ENCODE results near the gene GLYAT.
A peak's percentile ranks its signal among the peaks of the same experiment; 100 is the strongest.

GLYAT gene

DNA sequence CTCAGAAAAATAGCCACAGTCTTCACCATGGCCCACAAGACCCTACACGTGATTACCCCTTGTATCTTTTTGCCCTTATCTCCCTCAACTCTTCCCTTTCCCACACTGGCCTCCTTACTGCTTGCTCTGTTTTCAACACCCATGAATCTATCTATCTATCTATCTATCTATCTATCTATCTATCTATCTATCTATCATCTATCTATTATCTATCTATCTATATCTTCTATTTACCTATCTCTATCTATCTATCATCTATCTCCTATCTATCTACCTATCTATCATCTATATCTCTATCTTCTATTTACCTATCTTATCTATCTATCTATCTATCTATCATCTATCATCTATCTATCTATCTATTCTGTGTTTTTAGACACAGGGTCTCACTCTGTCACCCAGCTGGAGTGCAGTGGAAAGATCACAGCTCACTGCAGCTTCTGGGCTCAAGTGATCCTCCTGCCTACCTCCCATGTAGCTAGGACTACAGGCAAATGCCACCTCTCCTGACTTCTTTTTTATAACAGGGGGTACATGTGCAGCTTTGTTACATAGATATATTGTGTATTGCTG, 55.1 kb downstream of the GLYAT start:
- no peak for TF ChIP-seq EZH2phosphoT487 (conservative IDR thresholded peaks at IDR 0.05; ENCODE audit: low read length)
- TF ChIP-seq, protein P1, sequence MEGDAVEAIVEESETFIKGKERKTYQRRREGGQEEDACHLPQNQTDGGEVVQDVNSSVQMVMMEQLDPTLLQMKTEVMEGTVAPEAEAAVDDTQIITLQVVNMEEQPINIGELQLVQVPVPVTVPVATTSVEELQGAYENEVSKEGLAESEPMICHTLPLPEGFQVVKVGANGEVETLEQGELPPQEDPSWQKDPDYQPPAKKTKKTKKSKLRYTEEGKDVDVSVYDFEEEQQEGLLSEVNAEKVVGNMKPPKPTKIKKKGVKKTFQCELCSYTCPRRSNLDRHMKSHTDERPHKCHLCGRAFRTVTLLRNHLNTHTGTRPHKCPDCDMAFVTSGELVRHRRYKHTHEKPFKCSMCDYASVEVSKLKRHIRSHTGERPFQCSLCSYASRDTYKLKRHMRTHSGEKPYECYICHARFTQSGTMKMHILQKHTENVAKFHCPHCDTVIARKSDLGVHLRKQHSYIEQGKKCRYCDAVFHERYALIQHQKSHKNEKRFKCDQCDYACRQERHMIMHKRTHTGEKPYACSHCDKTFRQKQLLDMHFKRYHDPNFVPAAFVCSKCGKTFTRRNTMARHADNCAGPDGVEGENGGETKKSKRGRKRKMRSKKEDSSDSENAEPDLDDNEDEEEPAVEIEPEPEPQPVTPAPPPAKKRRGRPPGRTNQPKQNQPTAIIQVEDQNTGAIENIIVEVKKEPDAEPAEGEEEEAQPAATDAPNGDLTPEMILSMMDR (IDR thresholded peaks at IDR 0.05; ENCODE audit: insufficient read depth, low read length, poor library complexity, severe bottlenecking): no peak
- Histone ChIP-seq H3K9ac (ENCODE audit: low read length) (no peak overlapping the region), H3K27ac (ENCODE audit: low read depth, low read length) (no peak overlapping the region), H2AFZ (ENCODE audit: low read depth, low read length, severe bottlenecking) (no peak overlapping the region), H3K4me2 (ENCODE audit: low read depth, low read length, poor library complexity, severe bottlenecking) (no peak overlapping the region), H3K36me3 (ENCODE audit: low read length) (no peaks in the 10 kb centered on the region), H3K4me3 (ENCODE audit: insufficient read depth, low read length, poor library complexity, severe bottlenecking) (no peak overlapping the region), H3K27me3 (ENCODE audit: low read length) (no peaks in the 10 kb centered on the region), H4K20me1 (ENCODE audit: low read depth, low read length) (no peaks in the 10 kb centered on the region), H3K9me2 (replicated peaks; ENCODE audit: insufficient read depth, low read length) (no peaks in the 10 kb centered on the region), H3F3A (ENCODE audit: insufficient read depth) (no peaks in the 10 kb centered on the region), H3K9me3 (ENCODE audit: insufficient read depth, low read length) (no peaks in the 10 kb centered on the region), H3K79me2 (ENCODE audit: insufficient read depth, low read length) (no peaks in the 10 kb centered on the region)

DNA sequence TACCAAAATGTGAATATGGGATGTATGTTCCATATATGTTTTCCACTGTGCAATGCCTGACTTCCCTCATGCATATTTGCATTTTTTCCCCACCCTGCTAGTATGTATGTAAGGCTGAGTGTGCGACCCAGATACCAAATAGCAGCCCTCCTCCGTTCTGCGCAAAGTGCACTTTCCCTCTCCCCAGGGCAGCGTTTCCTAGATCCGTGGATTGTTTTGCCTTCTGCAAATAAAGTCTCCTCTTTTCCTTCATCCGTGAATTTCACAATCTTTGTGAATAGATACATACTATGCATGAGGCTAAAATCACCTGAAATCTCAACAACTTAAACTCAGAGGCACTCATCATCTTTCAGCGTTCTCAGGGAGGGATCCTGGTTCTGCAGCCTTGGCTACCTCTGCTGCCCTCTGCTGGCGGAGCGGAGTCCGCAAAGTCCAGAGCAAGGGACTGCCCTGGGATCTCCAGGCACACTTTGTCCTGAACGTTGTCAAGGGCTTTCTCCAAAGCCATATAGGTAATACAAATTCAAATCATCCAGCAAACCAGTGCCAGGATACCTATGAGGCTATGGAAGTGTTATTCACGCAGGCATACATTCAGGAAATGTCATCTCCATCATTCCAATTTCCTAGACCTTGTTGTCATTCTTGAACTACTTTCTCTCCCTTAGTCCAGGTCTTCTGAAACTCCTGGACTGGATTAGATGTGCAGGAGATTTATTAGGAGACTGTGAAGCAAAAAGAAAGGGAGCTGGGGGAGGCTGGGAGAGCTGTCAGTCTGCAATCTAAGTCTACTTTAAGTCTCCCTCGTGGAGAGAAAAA, 56.2 kb downstream of the GLYAT start:
- H3K79me2 ChIP-seq (ENCODE audit: insufficient read depth, low read length): no peaks in the 10 kb centered on the region
- TF ChIP-seq EZH2phosphoT487 (conservative IDR thresholded peaks at IDR 0.05; ENCODE audit: low read length): no peak
- TF ChIP-seq, protein P1 (IDR thresholded peaks at IDR 0.05; ENCODE audit: insufficient read depth, low read length, poor library complexity, severe bottlenecking): peak; percentile 96
- no peaks in the 10 kb centered on the region for H3K9me2 ChIP-seq (replicated peaks; ENCODE audit: insufficient read depth, low read length)
- no peaks in the 10 kb centered on the region for H3K36me3 ChIP-seq (ENCODE audit: low read length)
- no peak overlapping the region for H3K4me3 ChIP-seq (ENCODE audit: insufficient read depth, low read length, poor library complexity, severe bottlenecking)
- no peak overlapping the region for H3K9ac ChIP-seq (ENCODE audit: low read length)
- H3F3A ChIP-seq (ENCODE audit: insufficient read depth): no peaks in the 10 kb centered on the region
- H3K27me3 ChIP-seq (ENCODE audit: low read length): no peaks in the 10 kb centered on the region
- no peaks in the 10 kb centered on the region for H3K9me3 ChIP-seq (ENCODE audit: insufficient read depth, low read length)
- no peak overlapping the region for H3K27ac ChIP-seq (ENCODE audit: low read depth, low read length)
- H4K20me1 ChIP-seq (ENCODE audit: low read depth, low read length): no peaks in the 10 kb centered on the region
- no peak overlapping the region for H2AFZ ChIP-seq (ENCODE audit: low read depth, low read length, severe bottlenecking)
- no peak overlapping the region for H3K4me2 ChIP-seq (ENCODE audit: low read depth, low read length, poor library complexity, severe bottlenecking)

DNA sequence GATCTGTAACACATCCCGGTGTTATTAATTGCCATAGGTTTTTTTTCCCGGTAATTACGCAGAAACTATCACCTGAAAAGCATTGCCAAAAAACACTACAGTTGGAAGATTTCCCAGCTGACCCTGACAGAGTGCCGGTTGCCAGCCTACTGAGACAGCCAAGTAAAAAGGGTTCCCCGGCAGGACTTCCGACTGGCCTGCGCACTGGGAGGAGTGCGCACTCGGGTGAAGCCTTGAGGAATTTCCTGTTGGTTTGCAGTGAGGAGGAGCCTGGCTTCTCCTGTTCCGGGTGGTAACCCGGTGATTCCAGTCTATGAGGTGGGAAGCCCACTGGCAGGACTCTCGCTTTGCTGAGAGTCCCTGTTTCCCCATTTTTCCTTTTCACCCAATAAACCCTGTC, 57.1 kb downstream of the GLYAT start:
- Histone ChIP-seq H2AFZ (ENCODE audit: low read depth, low read length, severe bottlenecking) (no peak overlapping the region), H4K20me1 (ENCODE audit: low read depth, low read length) (no peaks in the 10 kb centered on the region), H3K27me3 (ENCODE audit: low read length) (no peaks in the 10 kb centered on the region), H3K79me2 (ENCODE audit: insufficient read depth, low read length) (no peaks in the 10 kb centered on the region), H3K9ac (ENCODE audit: low read length) (no peak overlapping the region), H3K27ac (ENCODE audit: low read depth, low read length) (no peak overlapping the region), H3F3A (ENCODE audit: insufficient read depth) (no peaks in the 10 kb centered on the region), H3K9me2 (replicated peaks; ENCODE audit: insufficient read depth, low read length) (no peaks in the 10 kb centered on the region), H3K4me2 (ENCODE audit: low read depth, low read length, poor library complexity, severe bottlenecking) (no peak overlapping the region), H3K36me3 (ENCODE audit: low read length) (no peaks in the 10 kb centered on the region), H3K4me3 (ENCODE audit: insufficient read depth, low read length, poor library complexity, severe bottlenecking) (no peak overlapping the region), H3K9me3 (ENCODE audit: insufficient read depth, low read length) (no peaks in the 10 kb centered on the region)
- TF ChIP-seq, protein P1 (IDR thresholded peaks at IDR 0.05; ENCODE audit: insufficient read depth, low read length, poor library complexity, severe bottlenecking): no peak
- TF ChIP-seq EZH2phosphoT487 (conservative IDR thresholded peaks at IDR 0.05; ENCODE audit: low read length): no peak

All from SU-DHL-6 (cell line).